HuH-7 (cell line): ENCODE results near the gene CDH11.

Experiments used
- DNase-seq: peaks from one replicate; pipeline ENCODE4 v3.0.0; 2011; ENCODE audit warnings: low spot score

CDH11 gene

GRCh38 chr16:64907844-64908243 is 214.0 kb downstream of the CDH11 start:
- DNase-seq: no peak

- no peak for DNase-seq
Observed at GRCh38 chr16:64903770-64904169, 218.1 kb downstream of the CDH11 start.

GRCh38 chr16:64900517-64900916 is 221.3 kb downstream of the CDH11 start:
- DNase-seq: no peak

GRCh38 chr16:64900019-64900418 is 221.8 kb downstream of the CDH11 start:
- no peak for DNase-seq

- DNase-seq: no peak
Observed at GRCh38 chr16:64898159-64898558, 223.7 kb downstream of the CDH11 start.
